GM21825 (cell line): Measurements from ENCODE around the gene CLCA2.

Experiments used
- ATAC-seq: cut with Tn5 transposase; IDR thresholded peaks from one replicate; pipeline ENCODE4 v1.9.1; 2021; ENCODE audit warnings: mild to moderate bottlenecking, moderate library complexity; ENCODE audit not compliant: unreplicated experiment

The CLCA2 gene

DNA sequence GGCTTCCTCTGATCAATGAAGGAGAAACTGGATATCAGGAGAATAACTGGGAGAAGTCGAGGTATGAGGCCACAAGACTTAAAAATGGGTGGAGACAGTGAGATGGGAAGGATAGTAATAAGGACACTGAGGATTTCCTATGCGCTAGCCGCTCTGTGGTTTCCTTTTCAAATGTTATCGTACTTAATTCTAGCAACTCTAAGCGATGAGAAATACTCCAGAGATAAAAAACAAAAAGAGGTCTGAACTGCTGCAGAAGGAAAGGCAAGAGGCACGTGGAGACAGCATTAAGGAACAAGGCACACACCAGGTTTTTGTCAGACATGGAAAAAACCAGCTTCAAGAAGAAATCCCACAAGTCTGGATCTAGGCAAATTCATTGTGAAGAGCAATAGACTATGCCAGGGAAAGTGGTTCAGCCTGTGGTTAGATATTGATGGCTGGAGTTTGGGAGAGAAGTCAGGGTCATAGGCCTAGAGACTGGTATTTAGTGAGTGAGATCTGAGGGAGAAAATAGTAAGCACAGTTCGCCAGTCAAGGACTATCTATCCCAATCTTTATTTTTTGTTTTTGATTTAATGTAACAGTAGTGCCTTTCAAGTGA, 5.3 kb downstream of the CLCA2 start:
- ATAC-seq = no peak

- no peak for ATAC-seq
Measured at GRCh38 chr1:86429835-86430234, 5.9 kb downstream of the CLCA2 start.

DNA sequence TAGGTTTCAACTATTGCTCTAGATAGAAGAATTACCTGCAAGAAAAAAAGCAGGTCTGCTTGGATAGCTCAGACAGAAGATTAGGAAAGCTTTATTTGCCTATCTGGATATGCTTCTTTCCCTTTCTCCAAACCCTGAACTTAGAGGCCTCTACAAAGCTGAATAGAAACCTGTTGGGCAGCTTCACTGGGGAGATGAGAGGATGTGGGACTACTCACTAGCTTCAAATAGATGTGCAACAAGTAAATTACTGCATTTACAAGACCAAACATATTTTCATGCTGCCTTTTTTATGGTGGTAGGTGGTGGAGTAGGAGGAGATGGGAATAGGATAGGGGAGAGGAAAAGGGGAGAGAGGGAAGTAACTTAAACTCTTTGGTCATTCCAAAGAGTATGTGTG, 6.4 kb downstream of the CLCA2 start:
- ATAC-seq = no peak

DNA sequence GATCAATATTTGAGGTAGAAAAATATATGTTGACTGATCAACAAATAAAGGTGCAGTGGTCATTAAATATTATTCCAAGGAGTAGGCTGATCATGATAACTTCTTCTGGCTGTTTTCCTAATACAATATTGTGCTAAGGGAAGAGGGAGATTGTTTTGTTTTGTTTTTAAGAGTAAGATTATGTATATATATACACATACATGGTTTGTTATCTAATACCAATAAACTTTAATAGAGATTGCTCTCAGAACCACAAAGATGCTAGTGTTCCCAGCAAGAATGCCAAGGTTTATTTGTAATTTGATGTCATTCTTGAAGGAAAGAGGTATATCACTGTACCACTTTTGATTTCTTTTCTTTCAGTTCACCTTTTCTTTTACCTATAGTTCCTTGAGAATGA, 10.1 kb downstream of the CLCA2 start:
- ATAC-seq = no peak

- no peak for ATAC-seq
Measured at GRCh38 chr1:86435327-86435726, 11.4 kb downstream of the CLCA2 start.

DNA sequence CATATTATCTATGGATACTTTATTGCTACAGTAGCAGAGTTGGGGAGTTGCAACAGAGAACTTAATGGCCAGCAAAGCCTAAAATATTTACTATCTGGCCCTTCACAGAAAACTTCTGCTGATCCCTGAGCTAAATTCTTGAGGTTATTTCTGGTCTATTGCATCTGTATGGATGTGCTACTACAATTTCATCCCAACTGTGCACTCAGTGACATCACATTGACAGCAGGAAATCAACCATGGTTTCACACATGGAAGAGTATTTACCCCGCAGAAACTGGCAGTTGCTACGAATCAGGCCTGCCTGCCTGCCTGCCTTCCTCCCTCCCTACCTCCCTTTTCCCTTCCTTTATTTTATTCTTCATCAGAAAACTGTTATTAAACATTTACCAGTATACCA, 12.1 kb downstream of the CLCA2 start:
- no peak for ATAC-seq

DNA sequence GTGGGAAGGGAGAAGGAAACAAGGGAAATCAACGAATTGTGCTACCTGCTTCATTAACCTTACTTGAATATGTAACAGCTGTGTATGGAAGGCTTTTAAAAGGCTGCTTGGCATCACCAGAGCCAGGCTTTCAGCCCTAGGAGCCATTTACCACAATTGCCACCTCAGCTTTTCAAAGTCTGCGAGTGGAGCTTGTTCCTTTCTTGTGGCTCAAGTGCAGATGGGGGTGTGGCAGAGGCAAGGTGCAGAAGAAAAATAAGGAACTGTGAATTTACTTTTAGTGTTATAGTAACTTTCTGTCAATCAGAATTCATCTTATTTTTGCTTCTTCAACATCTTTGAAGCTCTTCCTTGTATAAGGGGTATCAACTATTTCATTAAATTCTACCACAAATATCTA, 17.6 kb downstream of the CLCA2 start:
- no peak for ATAC-seq

GRCh38 chr1:86441997-86442396, 18.0 kb downstream of the CLCA2 start:
- no peak for ATAC-seq

- no peak for ATAC-seq
Measured at GRCh38 chr1:86445919-86446318, 21.9 kb downstream of the CLCA2 start.

GRCh38 chr1:86447198-86447790, 23.3 kb downstream of the CLCA2 start:
- ATAC-seq = no peak

DNA sequence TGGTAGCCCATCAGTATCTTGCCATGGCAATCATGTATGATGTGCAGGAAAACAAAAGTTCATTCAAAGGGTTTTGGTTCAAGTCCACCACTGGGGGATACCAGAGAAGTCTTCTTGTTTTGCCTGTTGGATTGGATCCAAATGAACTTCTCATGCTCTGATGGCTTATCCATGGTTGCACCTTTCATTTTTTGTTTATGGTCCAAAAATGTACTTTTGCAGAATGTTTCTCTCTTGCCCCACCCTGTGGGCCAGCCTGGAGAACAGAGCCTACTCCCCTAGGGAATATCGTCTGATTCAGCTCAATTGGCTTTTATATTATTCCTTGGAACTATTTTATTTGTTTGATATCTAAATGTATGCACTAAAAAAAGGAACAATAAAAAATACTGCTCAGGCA, 24.7 kb downstream of the CLCA2 start:
- ATAC-seq = no peak

DNA sequence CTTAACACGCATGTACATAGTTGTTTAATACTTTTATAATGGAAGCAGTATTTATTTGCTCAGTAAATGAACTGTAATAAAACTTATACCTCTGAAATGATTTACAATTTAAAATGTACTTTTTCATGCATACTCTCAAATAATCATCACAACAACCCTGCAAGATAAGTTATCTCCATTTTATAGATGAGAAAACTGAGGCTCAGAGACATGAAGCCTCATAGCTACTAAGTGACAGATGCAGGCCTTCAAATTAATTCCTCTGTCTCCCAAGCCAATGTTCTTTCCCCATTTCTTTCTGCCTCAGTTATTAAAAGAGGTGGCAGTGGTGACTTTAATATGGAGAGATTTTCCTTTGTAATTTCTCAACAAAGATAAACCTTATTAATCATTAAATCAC, 25.1 kb downstream of the CLCA2 start:
- ATAC-seq = no peak

- no peak for ATAC-seq
Measured at GRCh38 chr1:86450847-86451246, 26.9 kb downstream of the CLCA2 start.

DNA sequence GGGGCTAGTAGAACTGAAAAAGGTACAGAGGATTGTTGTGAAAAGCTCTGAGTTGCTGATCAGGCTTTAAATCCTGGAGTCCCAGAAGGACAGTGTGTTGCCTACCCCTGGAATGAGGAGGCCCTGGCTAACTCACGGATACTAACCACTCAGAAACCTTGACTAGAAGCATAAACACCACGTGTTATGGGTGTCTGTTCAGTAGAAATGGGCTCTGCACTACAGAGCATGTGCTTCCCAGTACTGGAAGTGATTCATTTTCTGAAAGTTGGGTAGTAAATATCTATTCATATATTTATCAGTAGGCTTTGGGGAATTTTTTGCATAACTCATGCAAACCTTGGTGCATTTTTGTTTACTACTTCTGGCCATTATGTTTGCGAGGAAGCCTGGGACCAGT, 29.7 kb downstream of the CLCA2 start:
- ATAC-seq = no peak

DNA sequence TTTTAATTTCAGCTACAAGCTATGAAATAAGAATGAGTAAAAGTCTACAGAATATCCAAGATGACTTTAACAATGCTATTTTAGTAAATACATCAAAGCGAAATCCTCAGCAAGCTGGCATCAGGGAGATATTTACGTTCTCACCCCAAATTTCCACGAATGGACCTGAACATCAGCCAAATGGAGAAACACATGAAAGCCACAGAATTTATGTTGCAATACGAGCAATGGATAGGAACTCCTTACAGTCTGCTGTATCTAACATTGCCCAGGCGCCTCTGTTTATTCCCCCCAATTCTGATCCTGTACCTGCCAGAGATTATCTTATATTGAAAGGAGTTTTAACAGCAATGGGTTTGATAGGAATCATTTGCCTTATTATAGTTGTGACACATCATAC, 31.1 kb downstream of the CLCA2 start:
- no peak for ATAC-seq

- no peak for ATAC-seq
Measured at GRCh38 chr1:86460998-86461397, 37.0 kb downstream of the CLCA2 start.

DNA sequence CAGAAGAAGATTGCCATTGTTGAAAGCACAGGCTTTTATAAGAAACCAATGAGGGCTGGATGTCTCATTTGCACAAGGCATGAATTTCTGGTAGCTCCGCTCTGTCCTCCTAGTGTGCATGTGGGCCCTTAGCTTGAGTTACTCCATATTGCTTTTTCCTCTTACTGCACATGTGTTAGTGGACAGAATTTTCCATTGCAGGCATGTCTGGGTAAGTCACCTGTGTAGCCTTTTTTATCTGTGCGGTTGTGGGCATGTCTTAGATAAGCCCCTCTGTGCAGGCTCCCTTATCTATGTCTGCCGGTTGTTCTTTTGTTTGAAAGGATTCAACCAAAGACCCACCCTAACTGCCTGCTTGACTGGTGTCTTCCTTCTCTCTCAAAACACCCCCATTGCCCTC, 37.5 kb downstream of the CLCA2 start:
- no peak for ATAC-seq

GRCh38 chr1:86464819-86465218, 40.8 kb downstream of the CLCA2 start:
- no peak for ATAC-seq

- no peak for ATAC-seq
Measured at GRCh38 chr1:86466109-86466844, 42.3 kb downstream of the CLCA2 start.

- no peak for ATAC-seq
Measured at GRCh38 chr1:86466986-86467385, 43.0 kb downstream of the CLCA2 start.

GRCh38 chr1:86468501-86468977, 44.6 kb downstream of the CLCA2 start, which contains the start of gene CLCA1:
Gene CLCA1 (plus strand): TSS chr1:86468927. CDS start chr1:86468972, 45 bp downstream.
- ATAC-seq = no peak

GRCh38 chr1:86470859-86471258, 46.9 kb downstream of the CLCA2 start:
- no peak for ATAC-seq
